WTC11 (cell line): ENCODE results near the gene ZNF614.

Source experiments
- CBFB ChIP-seq: sonication (generic); formaldehyde crosslinking; IDR thresholded peaks from 2 replicates; pipeline ENCODE4 v1.8.1; 2022; ENCODE audit warnings: mild to moderate bottlenecking, low read depth, missing genetic modification reagents
- ETV6 ChIP-seq: sonication (generic); formaldehyde crosslinking; IDR thresholded peaks from 2 replicates; pipeline ENCODE4 v1.8.1; 2022; ENCODE audit warnings: mild to moderate bottlenecking, missing genetic modification reagents
- FOXK1 ChIP-seq: sonication (generic); formaldehyde crosslinking; IDR thresholded peaks from 2 replicates; pipeline ENCODE4 v1.8.0; 2022; ENCODE audit warnings: mild to moderate bottlenecking, moderate library complexity, missing genetic modification reagents
- TF ChIP-seq, protein P1 (sequence below): fragments of 200-600 bp; IDR thresholded peaks from 2 replicates; pipeline ENCODE4 v1.8.0; 2022; ENCODE audit warnings: antibody characterized with exemption
- TF ChIP-seq, protein P2 (sequence below): sonication (generic); formaldehyde crosslinking; conservative IDR thresholded peaks from 2 replicates; pipeline ENCODE4 v1.8.1; 2022; ENCODE audit warnings: mild to moderate bottlenecking, missing genetic modification reagents
- TF ChIP-seq, protein P3 (sequence below): sonication (generic); formaldehyde crosslinking; IDR thresholded peaks from 2 replicates; pipeline ENCODE4 v1.8.1; 2023; ENCODE audit warnings: mild to moderate bottlenecking, missing genetic modification reagents, moderate library complexity

DNA sequence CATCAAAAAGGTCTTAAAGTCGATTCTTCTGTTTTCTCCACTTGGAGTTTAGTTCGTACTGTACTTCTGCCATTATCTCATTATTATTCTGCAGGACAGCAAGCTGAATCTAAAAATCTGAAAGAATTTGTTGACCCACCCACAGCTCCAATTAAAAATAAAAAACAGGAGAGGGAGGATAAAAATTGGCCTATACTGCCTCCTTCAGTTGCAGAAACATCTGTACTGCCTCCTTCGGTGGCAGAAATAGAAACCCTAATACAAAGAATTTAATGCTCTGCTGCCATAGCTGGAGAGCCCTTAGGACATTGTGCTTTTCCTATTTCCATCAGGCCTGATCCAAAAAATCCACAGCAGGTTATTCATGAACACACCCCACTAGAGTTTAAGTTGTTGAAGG, 51.3 kb downstream of the ZNF614 start:
- TF ChIP-seq, protein P1, sequence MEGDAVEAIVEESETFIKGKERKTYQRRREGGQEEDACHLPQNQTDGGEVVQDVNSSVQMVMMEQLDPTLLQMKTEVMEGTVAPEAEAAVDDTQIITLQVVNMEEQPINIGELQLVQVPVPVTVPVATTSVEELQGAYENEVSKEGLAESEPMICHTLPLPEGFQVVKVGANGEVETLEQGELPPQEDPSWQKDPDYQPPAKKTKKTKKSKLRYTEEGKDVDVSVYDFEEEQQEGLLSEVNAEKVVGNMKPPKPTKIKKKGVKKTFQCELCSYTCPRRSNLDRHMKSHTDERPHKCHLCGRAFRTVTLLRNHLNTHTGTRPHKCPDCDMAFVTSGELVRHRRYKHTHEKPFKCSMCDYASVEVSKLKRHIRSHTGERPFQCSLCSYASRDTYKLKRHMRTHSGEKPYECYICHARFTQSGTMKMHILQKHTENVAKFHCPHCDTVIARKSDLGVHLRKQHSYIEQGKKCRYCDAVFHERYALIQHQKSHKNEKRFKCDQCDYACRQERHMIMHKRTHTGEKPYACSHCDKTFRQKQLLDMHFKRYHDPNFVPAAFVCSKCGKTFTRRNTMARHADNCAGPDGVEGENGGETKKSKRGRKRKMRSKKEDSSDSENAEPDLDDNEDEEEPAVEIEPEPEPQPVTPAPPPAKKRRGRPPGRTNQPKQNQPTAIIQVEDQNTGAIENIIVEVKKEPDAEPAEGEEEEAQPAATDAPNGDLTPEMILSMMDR, result no peak
- TF ChIP-seq, protein P2, sequence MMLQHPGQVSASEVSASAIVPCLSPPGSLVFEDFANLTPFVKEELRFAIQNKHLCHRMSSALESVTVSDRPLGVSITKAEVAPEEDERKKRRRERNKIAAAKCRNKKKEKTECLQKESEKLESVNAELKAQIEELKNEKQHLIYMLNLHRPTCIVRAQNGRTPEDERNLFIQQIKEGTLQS (CRISPR knock-in tag), result no peak
- TF ChIP-seq CBFB (CRISPR knock-in tag) (no peak), ETV6 (CRISPR knock-in tag) (no peak), FOXK1 (no peak)
- TF ChIP-seq, protein P3, sequence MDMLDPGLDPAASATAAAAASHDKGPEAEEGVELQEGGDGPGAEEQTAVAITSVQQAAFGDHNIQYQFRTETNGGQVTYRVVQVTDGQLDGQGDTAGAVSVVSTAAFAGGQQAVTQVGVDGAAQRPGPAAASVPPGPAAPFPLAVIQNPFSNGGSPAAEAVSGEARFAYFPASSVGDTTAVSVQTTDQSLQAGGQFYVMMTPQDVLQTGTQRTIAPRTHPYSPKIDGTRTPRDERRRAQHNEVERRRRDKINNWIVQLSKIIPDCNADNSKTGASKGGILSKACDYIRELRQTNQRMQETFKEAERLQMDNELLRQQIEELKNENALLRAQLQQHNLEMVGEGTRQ, result no peak
